ENCODE data around the gene CTIF.
"Not testable (repeated sequence)": the region's sequence is repeated elsewhere in the genome, so short reads cannot be mapped to it uniquely, and the experiment has no call there.

The CTIF gene

DNA sequence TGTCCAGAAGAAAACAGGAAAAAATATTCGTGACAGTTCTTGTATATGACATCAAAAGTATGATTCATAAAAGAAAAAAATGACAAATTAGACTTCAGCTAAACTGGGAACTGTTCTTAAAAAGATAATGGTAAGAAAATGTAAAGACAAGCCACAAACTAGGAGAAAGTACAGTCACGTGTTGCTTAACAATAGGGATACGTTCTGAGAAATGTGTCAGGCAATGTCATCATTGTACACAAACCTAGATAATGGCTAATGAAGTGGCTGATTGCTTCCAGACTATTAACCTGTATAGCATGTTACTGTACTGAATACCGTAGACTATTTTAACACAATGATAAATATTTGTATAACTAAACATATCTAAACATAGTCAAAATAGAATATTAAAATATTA is 35.9 kb upstream of the CTIF start:
- TF ChIP-seq, protein P1, sequence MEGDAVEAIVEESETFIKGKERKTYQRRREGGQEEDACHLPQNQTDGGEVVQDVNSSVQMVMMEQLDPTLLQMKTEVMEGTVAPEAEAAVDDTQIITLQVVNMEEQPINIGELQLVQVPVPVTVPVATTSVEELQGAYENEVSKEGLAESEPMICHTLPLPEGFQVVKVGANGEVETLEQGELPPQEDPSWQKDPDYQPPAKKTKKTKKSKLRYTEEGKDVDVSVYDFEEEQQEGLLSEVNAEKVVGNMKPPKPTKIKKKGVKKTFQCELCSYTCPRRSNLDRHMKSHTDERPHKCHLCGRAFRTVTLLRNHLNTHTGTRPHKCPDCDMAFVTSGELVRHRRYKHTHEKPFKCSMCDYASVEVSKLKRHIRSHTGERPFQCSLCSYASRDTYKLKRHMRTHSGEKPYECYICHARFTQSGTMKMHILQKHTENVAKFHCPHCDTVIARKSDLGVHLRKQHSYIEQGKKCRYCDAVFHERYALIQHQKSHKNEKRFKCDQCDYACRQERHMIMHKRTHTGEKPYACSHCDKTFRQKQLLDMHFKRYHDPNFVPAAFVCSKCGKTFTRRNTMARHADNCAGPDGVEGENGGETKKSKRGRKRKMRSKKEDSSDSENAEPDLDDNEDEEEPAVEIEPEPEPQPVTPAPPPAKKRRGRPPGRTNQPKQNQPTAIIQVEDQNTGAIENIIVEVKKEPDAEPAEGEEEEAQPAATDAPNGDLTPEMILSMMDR (IDR thresholded peaks at IDR 0.05; ENCODE audit: extremely low read depth, missing control alignments), result no peak
- no peak for DNase-seq (ENCODE audit: low spot score)

- TF ChIP-seq, protein P1 (IDR thresholded peaks at IDR 0.05; ENCODE audit: extremely low read depth, missing control alignments), result no peak
- no peak for DNase-seq (ENCODE audit: low spot score)
Measured at GRCh38 chr18:48504819-48505218, 34.0 kb upstream of the CTIF start.

- not testable (repeated sequence) for DNase-seq (ENCODE audit: low spot score)
Measured at GRCh38 chr18:48506983-48507568, 31.8 kb upstream of the CTIF start.

DNA sequence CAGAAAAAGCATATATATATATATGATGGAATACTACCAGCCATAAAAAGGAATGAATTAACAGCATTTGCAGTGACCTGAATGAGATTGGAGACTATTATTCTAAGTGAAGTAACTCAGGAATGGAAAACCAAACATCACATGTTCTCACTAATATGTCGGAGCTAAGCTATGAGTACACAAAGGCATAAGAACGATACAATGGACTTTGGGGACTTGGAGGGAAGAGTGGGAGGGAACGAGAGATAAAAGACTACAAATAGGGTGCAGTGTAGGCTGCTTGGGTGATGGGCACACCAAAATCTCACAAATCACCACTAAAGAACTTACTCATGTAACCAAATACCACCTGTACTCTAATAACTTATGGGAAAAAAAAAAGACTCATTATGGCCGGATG is 26.3 kb upstream of the CTIF start:
- not testable (repeated sequence) for DNase-seq (ENCODE audit: low spot score)

DNA sequence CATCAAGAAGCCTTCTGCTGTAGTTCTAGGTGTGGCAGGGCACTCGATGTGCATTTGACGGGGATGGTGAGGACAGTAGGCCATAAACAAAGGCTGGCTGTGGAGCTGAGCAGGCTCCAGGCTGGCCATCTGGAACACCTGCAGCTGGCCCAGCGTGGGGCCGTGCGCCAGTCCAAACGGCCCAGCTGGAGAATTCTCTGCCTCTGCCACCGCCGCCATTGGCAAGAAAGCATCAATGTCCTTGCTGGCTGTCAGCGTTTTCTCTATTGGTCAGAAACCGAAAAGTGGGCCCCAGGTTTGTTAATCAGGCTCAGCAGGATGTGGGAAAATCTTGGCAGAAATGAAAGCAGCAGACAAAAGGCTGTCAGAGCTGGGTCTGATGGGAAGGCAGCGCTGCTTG is 24.0 kb upstream of the CTIF start:
- no peak for DNase-seq (ENCODE audit: low spot score)
- TF ChIP-seq, protein P1 (IDR thresholded peaks at IDR 0.05; ENCODE audit: extremely low read depth, missing control alignments), result no peak

- TF ChIP-seq, protein P1 (IDR thresholded peaks at IDR 0.05; ENCODE audit: extremely low read depth, missing control alignments), result no peak
- no peak for DNase-seq (ENCODE audit: low spot score)
Measured at GRCh38 chr18:48517048-48517447, 21.8 kb upstream of the CTIF start.

GRCh38 chr18:48519431-48520100 is 19.3 kb upstream of the CTIF start:
- no peak for DNase-seq (ENCODE audit: low spot score)
- TF ChIP-seq, protein P1 (IDR thresholded peaks at IDR 0.05; ENCODE audit: extremely low read depth, missing control alignments), result no peak

DNA sequence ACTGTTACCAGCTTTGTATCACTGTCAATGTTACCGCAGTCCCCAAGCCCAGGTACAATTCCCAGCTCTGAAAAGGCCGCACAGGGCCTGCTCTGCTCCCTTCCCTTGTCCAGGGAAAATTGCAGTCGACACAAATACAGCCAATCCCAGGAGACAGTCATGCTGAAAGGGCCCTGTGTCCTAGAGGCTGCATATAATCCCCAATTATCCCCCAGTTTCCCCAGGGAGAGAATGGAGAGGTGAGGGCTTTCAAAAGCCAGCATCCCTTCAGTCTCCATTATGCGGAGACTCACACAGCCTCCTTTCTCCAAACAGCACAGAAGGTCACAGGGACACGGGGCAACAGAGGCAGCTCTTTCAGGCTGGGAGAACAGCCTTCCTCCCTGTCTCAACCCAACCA is 17.1 kb upstream of the CTIF start:
- no peak for DNase-seq (ENCODE audit: low spot score)
- TF ChIP-seq, protein P1 (IDR thresholded peaks at IDR 0.05; ENCODE audit: extremely low read depth, missing control alignments), result no peak
